ENCODE data around the gene NOMO2.
"Not testable (repeated sequence)": the region's sequence is repeated elsewhere in the genome, so short reads cannot be mapped to it uniquely, and the experiment has no call there.

GRCh38 chr16:18382696-18383095, 179.2 kb downstream of the NOMO2 start:
- TF ChIP-seq CTCF (optimal IDR thresholded peaks at IDR 0.05 in 1 of 3, IDR thresholded peaks at IDR 0.05 in 1 of 3, conservative IDR thresholded peaks at IDR 0.05 in 1 of 3; ENCODE audit: extremely low read depth in 1 of 3, insufficient read depth in 2 of 3, low read length in 3 of 3); EZH2 (IDR thresholded peaks at IDR 0.05; ENCODE audit: low read length): not testable (repeated sequence)
